GM18907 (cell line): ENCODE data around the gene MAP1LC3B2.

ENCODE experiments used
- ATAC-seq: cut with Tn5 transposase; IDR thresholded peaks from one replicate; pipeline ENCODE4 v1.9.1; 2021; ENCODE audit warnings: mild to moderate bottlenecking, moderate library complexity; ENCODE audit not compliant: unreplicated experiment

The MAP1LC3B2 gene

GRCh38 chr12:116609319-116610114, 50.3 kb downstream of the MAP1LC3B2 start:
- ATAC-seq: no peak

GRCh38 chr12:116610971-116611541, 51.9 kb downstream of the MAP1LC3B2 start:
- no peak for ATAC-seq

- ATAC-seq: no peak
Observed at GRCh38 chr12:116612436-116612835, 53.3 kb downstream of the MAP1LC3B2 start.

DNA sequence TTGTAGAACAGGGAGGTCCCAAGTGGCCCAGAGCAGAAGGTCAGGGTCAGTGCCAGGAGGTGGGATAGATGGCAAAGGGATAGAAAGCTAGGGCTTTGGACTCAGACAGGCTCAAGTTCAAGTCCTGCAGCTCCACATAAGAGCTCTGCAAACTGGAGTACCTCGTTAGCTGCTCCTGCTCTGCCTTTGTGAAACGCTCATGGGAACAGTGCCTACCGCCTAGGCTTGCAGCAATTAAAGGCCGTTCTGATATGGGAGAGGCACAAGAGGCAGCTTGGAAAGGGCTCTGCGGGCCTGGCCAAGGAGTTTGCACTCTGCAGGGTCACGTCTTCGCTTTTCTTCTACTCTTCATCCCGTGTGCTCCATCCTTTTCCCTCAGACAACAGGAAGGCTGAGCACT, 54.1 kb downstream of the MAP1LC3B2 start:
- ATAC-seq: no peak

- ATAC-seq: no peak
Observed at GRCh38 chr12:116614194-116614915, 55.2 kb downstream of the MAP1LC3B2 start.

DNA sequence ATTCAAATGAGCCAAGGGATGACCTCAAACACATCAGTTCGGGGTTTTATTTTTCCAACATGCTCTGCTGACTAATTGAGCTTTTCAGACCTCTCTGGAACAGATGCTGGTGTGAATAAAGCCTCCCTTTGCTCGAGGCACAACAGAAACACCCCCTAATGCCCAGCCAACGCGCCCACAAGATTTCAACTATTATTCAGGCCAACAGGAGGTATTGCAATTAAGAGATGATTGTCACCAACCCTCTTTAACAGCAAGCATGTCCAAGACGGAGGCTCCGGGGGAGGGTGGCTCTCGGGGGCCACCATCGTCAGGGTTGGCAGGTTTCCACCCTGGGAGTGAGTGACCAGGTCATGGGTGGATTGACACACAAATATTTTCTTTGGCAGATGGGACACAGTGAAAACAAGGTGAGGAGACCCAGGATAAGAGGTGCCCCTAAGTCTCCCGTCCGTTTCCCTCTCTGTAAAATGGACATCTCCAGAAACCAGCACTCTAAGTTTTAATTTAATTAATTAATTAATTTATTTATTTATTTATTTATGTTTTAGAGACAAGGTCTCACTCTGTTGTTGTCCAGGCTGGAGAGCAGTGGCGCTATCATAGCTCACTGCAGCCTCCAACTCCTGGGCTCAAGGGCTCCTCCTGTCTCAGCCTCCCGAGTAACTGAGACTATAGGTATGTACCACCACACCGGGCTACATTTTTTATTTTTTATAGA, 56.1 kb downstream of the MAP1LC3B2 start:
- no peak for ATAC-seq

- ATAC-seq: no peak
Observed at GRCh38 chr12:116616536-116617248, 57.5 kb downstream of the MAP1LC3B2 start.

DNA sequence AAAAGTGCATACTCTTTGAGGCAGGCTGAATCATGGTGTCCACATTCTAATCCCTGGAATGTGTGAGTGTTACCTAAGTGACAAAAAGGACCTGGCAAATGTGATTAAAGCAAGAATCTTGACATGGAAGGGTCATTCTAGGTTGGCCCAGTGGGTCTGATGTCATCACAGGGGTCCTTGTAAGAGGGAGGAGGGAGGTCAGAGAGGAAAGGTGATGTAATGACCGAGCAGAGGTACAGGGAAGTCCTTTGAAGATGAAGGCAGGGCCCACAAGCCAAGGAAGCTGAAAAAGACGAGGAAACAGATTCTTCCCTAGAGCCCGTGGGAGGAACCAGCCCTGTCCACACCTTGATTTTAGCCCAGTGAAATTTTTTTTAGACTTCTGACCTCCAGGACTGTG, 60.1 kb downstream of the MAP1LC3B2 start:
- no peak for ATAC-seq

GRCh38 chr12:116620124-116620491, 60.9 kb downstream of the MAP1LC3B2 start:
- ATAC-seq: no peak

- ATAC-seq: no peak
Observed at GRCh38 chr12:116620492-116621191, 61.5 kb downstream of the MAP1LC3B2 start.

GRCh38 chr12:116621194-116621593, 62.0 kb downstream of the MAP1LC3B2 start:
- no peak for ATAC-seq

GRCh38 chr12:116624516-116624915, 65.3 kb downstream of the MAP1LC3B2 start:
- no peak for ATAC-seq

- ATAC-seq: no peak
Observed at GRCh38 chr12:116626153-116626552, 67.0 kb downstream of the MAP1LC3B2 start.
